ENCODE results near the gene KICS2. TPM values are rescaled to one million over a fixed set of nuclear protein-coding genes. Genes with fewer than 3 reads are reported as not detected.

KICS2 gene
- total and polyA plus RNA-seq, 2 of the 13 experiments (the other 11 are each of a cell fraction or from before 2014, with no cell fraction given): 3.5 to 6.6 TPM

DNA sequence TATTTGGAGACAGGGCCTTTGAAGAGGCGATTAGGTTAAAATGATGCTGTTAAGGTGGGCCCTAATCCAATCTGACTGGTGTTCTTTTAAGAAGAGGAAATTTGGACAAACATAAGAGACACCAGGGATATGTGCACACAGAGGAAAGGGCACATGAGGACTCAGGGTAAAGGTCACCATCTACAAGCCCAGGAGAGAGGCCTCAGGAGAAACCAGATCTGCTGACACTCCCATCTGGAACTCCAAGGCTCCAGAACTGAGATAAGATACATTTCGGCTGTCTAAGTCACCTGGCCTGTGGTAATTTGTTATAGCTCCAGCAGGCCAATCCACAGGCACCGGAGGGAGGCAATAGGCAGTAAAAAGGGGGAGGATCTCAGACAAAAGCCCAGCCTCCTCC is 48.6 kb downstream of the KICS2 start:
- peaks cover 26% of the 10 kb centered on the region for H3K4me1 ChIP-seq (ENCODE audit: insufficient read depth, low read length)
- no peaks in the 10 kb centered on the region for H3K36me3 ChIP-seq (replicated peaks in 1 of 2; ENCODE audit: control insufficient read depth in 1 of 2, insufficient read depth in 2 of 2, low read length in 2 of 2)
- 0% methylated on average over 3 of the region's 3 CpGs for WGBS (ENCODE audit: low lambda C conversion rate)
- in situ Hi-C loops (cut with HindIII; ENCODE audit: extremely low pct_ligation_motif_present, low pct_unique_long_range_greater_than_20kb): no loop called here
- no peak overlapping the region for H3K9ac ChIP-seq (ENCODE audit: insufficient read depth, low read depth, low read length)
- BruUV-seq (replicated peaks): no TSS peak
- 0 out of 2 replicates have a peak, but pooled peaks have one; percentile 9 for TF ChIP-seq HNF4A (CRISPR knock-in tag; IDR thresholded peaks at IDR 0.05)
- TF ChIP-seq ZNF276 (CRISPR knock-in tag; IDR thresholded peaks at IDR 0.05; ENCODE audit: low read depth): no peak
- TF ChIP-seq DDIT3 (CRISPR knock-in tag; IDR thresholded peaks at IDR 0.05): no peak
- TF ChIP-seq GTF3A (CRISPR knock-in tag; conservative IDR thresholded peaks at IDR 0.05): no peak
- TF ChIP-seq ZNF7 (CRISPR knock-in tag; IDR thresholded peaks at IDR 0.05): peak; percentile 81
- TF ChIP-seq NR2F1 (CRISPR knock-in tag; IDR thresholded peaks at IDR 0.05): 0 out of 4 replicates have a peak, but pooled peaks of 1 of the 2 experiments have one; percentile 26
- TF ChIP-seq THRA (CRISPR knock-in tag; IDR thresholded peaks at IDR 0.05; ENCODE audit: borderline replicate concordance): peak; percentile 83; the same call in 1 of the 2 replicates
- 0 out of 2 replicates have a peak, but pooled peaks have one; percentile 28 for TF ChIP-seq RXRB (CRISPR knock-in tag; IDR thresholded peaks at IDR 0.05; ENCODE audit: borderline replicate concordance)
- no peak for TF ChIP-seq MZF1 (CRISPR knock-in tag; IDR thresholded peaks at IDR 0.05; ENCODE audit: borderline replicate concordance)
- H3K9me3 ChIP-seq (ENCODE audit: low read length): no peaks in the 10 kb centered on the region
- H3K4me3 ChIP-seq (replicated peaks in 1 of 3; ENCODE audit: insufficient read depth in 1 of 3, low read depth in 2 of 3, low read length in 3 of 3): no peak overlapping the region
- H4K20me1 ChIP-seq (ENCODE audit: insufficient read depth, low read length): no peaks in the 10 kb centered on the region
- DNase-seq (ENCODE audit: low spot score) (no peak), ATAC-seq (no peak; the same call in 2 of the 3 replicates), FAIRE-seq (no peak)
- H2AFZ ChIP-seq (ENCODE audit: low read length): no peak overlapping the region
- intact Hi-C loops (cut with micrococcal nuclease; ENCODE audit: unreplicated experiment): no loop called here
- H3K27ac ChIP-seq (ENCODE audit: extremely low read length, insufficient read depth, low read length): no peak overlapping the region
- H3K4me2 ChIP-seq (ENCODE audit: low read depth, low read length): no peak overlapping the region
- POLR2A ChIA-PET: no interaction called here
- H3K27me3 ChIP-seq (ENCODE audit: control insufficient read depth in 1 of 2, insufficient read depth in 2 of 2, low read length in 2 of 2): no peaks in the 10 kb centered on the region
- CTCF ChIA-PET (ENCODE audit: low intra/inter-chr PET ratio, low total read pairs): no interaction called here
- no peaks in the 10 kb centered on the region for H3K79me2 ChIP-seq (ENCODE audit: insufficient read depth, low read length)

Small RNA genes lying within 50 kb of the gene (small RNA-seq; reads per million reads assigned to genes)
- 0 reads per million in 3 experiments for gene RNU5A-7P (ENCODE audit: insufficient read depth in 2 of 3, insufficient read length in 3 of 3, low read depth in 2 of 3, low replicate concordance in 1 of 3)
- gene RNU6-1009P (ENCODE audit: insufficient read depth in 2 of 3, insufficient read length in 3 of 3, low read depth in 2 of 3, low replicate concordance in 1 of 3): 0 reads per million in 3 experiments

Other genes starting within 250 kb of the KICS2 start
- gene C12orf56, start 168.5 kb upstream of the KICS2 start, total RNA-seq (2016; rRNA removed; fragmentation: Illumina TruSeq; extraction: Trizol): not detected in 2 replicates
- gene C12orf56, start 168.5 kb upstream of the KICS2 start, polyA plus RNA-seq (2011; rRNA removed): 0.07 TPM in 1 of 2 replicates, not detected in the other
- 102 and 136 TPM in 2 replicates for gene XPOT, start 182.1 kb upstream of the KICS2 start, total RNA-seq (2016; rRNA removed; fragmentation: Illumina TruSeq; extraction: Trizol)
- 91.8 and 93.8 TPM in 2 replicates for gene XPOT, start 182.1 kb upstream of the KICS2 start, polyA plus RNA-seq (2011; rRNA removed)
- 25.2 and 35.1 TPM in 2 replicates for gene TBK1, start 229.8 kb upstream of the KICS2 start, total RNA-seq (2016; rRNA removed; fragmentation: Illumina TruSeq; extraction: Trizol)
- 7.4 and 10.3 TPM in 2 replicates for gene TBK1, start 229.8 kb upstream of the KICS2 start, polyA plus RNA-seq (2011; rRNA removed)